Urinary bladder (tissue), 4 donors: ENCODE measurements around the gene MIER3. TPM values are rescaled to one million over a fixed set of nuclear protein-coding genes. Genes with fewer than 3 reads are reported as not detected.
A peak's percentile ranks its signal among the peaks of the same experiment; 100 is the strongest.

Experiments used
- DNase-seq: peaks from one replicate; pipeline ENCODE4 v3.0.0-alpha.2; 2015; ENCODE audit errors: extremely low spot score
- H3K27ac ChIP-seq: one replicate; pipeline ENCODE4 v1.5.1; 2013; ENCODE audit warnings: low read depth, mild to moderate bottlenecking, moderate library complexity
- H3K36me3 ChIP-seq: one replicate; pipeline ENCODE4 v1.6.1; 2013; ENCODE audit warnings: mild to moderate bottlenecking, moderate library complexity; ENCODE audit not compliant: insufficient read depth
- H3K4me1 ChIP-seq: one replicate; pipeline ENCODE4 v1.6.1; 2013; ENCODE audit warnings: mild to moderate bottlenecking, moderate library complexity; ENCODE audit not compliant: insufficient read depth
- H3K4me3 ChIP-seq: one replicate; pipeline ENCODE4 v1.5.1; 2013; ENCODE audit warnings: low read depth, low read length
- WGBS: extraction: QIAGEN DNeasy Blood & Tissue Kit; methylation state at CpG from one replicate; pipeline ENCODE4 v1.1.7; 2013; 5-methylcytosine and 5-hydroxymethylcytosine counted together
- polyA plus RNA-seq: library from polyadenylated mRNA; stranded (reverse); fragments of 200-250 nt; gene quantifications from one replicate; pipeline ENCODE4 v1.2.3, GENCODE V29; 2013
- total RNA-seq: library from RNA; depleted of rRNA; stranded (reverse); fragments of >200 nt; gene quantifications from one replicate; pipeline ENCODE4 v1.2.3, GENCODE V29; 2014
- donor health status: healthy with polysubstance abuse.
- donor health status: healthy.

MIER3 gene
- total and polyA plus RNA-seq, 2 donors, result 8.7 to 36.6 TPM

GRCh38 chr5:56950626-56951125 is 1.2 kb downstream of the MIER3 start:
- no peaks in the 10 kb centered on the region for H3K36me3 ChIP-seq
- WGBS, result under 1% methylated on average over 33 of the region's 33 CpGs
- peak overlapping the region; percentile 100 for H3K4me3 ChIP-seq
- H3K27ac ChIP-seq, result peak overlapping the region; percentile 94
- no peaks in the 10 kb centered on the region for H3K4me1 ChIP-seq
- DNase-seq, result peak; percentile 68

- H3K4me1 ChIP-seq, result no peaks in the 10 kb centered on the region
- DNase-seq, result no peak
- no peak overlapping the region for H3K4me3 ChIP-seq
- no peaks in the 10 kb centered on the region for H3K36me3 ChIP-seq
- H3K27ac ChIP-seq, result no peak overlapping the region
Measured at GRCh38 chr5:56947052-56947451, 4.9 kb downstream of the MIER3 start.

- peaks cover 7% of the 10 kb centered on the region for H3K36me3 ChIP-seq
- H3K4me3 ChIP-seq, result no peak overlapping the region
- H3K4me1 ChIP-seq, result no peaks in the 10 kb centered on the region
- no peak overlapping the region for H3K27ac ChIP-seq
- WGBS, result 17% methylated on average over 1 of the region's 1 CpG
- DNase-seq, result no peak
Measured at GRCh38 chr5:56941981-56942380, 9.9 kb downstream of the MIER3 start.

GRCh38 chr5:56938858-56939257 is 13.1 kb downstream of the MIER3 start:
- Histone ChIP-seq H3K4me3 (no peak overlapping the region), H3K4me1 (no peaks in the 10 kb centered on the region), H3K36me3 (peaks cover 7% of the 10 kb centered on the region), H3K27ac (no peak overlapping the region)
- no peak for DNase-seq
- 88% methylated on average over 1 of the region's 1 CpG for WGBS

GRCh38 chr5:56934325-56934724 is 17.6 kb downstream of the MIER3 start:
- 77% methylated on average over 1 of the region's 1 CpG for whole genome bisulfite sequencing
- H3K4me1 ChIP-seq, result no peaks in the 10 kb centered on the region
- no peak overlapping the region for H3K4me3 ChIP-seq
- H3K36me3 ChIP-seq, result peaks cover 7% of the 10 kb centered on the region
- no peak for DNase-seq
- no peak overlapping the region for H3K27ac ChIP-seq

- no peak for DNase-seq
- H3K4me1 ChIP-seq, result no peaks in the 10 kb centered on the region
- WGBS, result 97% methylated on average over 6 of the region's 6 CpGs
- no peak overlapping the region for H3K27ac ChIP-seq
- H3K4me3 ChIP-seq, result no peak overlapping the region
- peaks cover 4% of the 10 kb centered on the region for H3K36me3 ChIP-seq
Measured at GRCh38 chr5:56922922-56923321, 29.0 kb downstream of the MIER3 start.

GRCh38 chr5:56919942-56920662 is 31.8 kb downstream of the MIER3 start:
- Histone ChIP-seq H3K27ac (no peak overlapping the region), H3K4me3 (no peak overlapping the region), H3K36me3 (peaks cover 4% of the 10 kb centered on the region), H3K4me1 (no peaks in the 10 kb centered on the region)
- no peak for DNase-seq
- 67% methylated on average over 1 of the region's 1 CpG for WGBS

- Histone ChIP-seq H3K4me3 (no peak overlapping the region), H3K4me1 (no peaks in the 10 kb centered on the region), H3K36me3 (peaks cover 4% of the 10 kb centered on the region), H3K27ac (no peak overlapping the region)
- no peak for DNase-seq
- 75% methylated on average over 2 of the region's 2 CpGs for WGBS
Measured at GRCh38 chr5:56918054-56918453, 33.9 kb downstream of the MIER3 start.

- WGBS, result 74% methylated on average over 2 of the region's 2 CpGs
- no peaks in the 10 kb centered on the region for H3K4me1 ChIP-seq
- DNase-seq, result no peak
- H3K4me3 ChIP-seq, result no peak overlapping the region
- no peak overlapping the region for H3K27ac ChIP-seq
- H3K36me3 ChIP-seq, result peaks cover 2% of the 10 kb centered on the region
Measured at GRCh38 chr5:56917534-56917933, 34.4 kb downstream of the MIER3 start.

- no peak overlapping the region for H3K27ac ChIP-seq
- DNase-seq, result no peak
- H3K4me3 ChIP-seq, result no peak overlapping the region
- no peaks in the 10 kb centered on the region for H3K4me1 ChIP-seq
- no peaks in the 10 kb centered on the region for H3K36me3 ChIP-seq
- WGBS, result 91% methylated on average over 2 of the region's 2 CpGs
Measured at GRCh38 chr5:56914678-56915077, 37.2 kb downstream of the MIER3 start.

- no peak for DNase-seq
- H3K4me3 ChIP-seq, result no peak overlapping the region
- no peaks in the 10 kb centered on the region for H3K36me3 ChIP-seq
- H3K4me1 ChIP-seq, result no peaks in the 10 kb centered on the region
- no peak overlapping the region for H3K27ac ChIP-seq
- WGBS, result 95% methylated on average over 3 of the region's 3 CpGs
Measured at GRCh38 chr5:56913766-56914165, 38.2 kb downstream of the MIER3 start.

GRCh38 chr5:56910210-56910965 is 41.5 kb downstream of the MIER3 start:
- H3K27ac ChIP-seq, result peak overlapping the region; percentile 82
- H3K4me3 ChIP-seq, result peak overlapping the region; percentile 62
- H3K4me1 ChIP-seq, result no peaks in the 10 kb centered on the region
- DNase-seq, result peak; percentile 4
- H3K36me3 ChIP-seq, result no peaks in the 10 kb centered on the region
- under 1% methylated on average over 29 of the region's 29 CpGs for WGBS

GRCh38 chr5:56909294-56910209 is 42.4 kb downstream of the MIER3 start, which contains the start of gene SETD9:
Gene SETD9 (plus strand): TSS chr5:56909596. CDS start chr5:56909646, 50 bp downstream.
- WGBS, result under 1% methylated on average over 84 of the region's 84 CpGs

More at GRCh38 chr5:56909294-56910209, 42.4 kb downstream of the MIER3 start, which contains the start of gene SETD9:
- Histone ChIP-seq H3K4me3 (peak within 1 kb of the TSS; percentile 62), H3K36me3 (no peaks in the 10 kb centered on the region), H3K4me1 (no peaks in the 10 kb centered on the region), H3K27ac (peak within 1 kb of the TSS; percentile 94)
- DNase-seq, result peak; percentile 90
